ENCODE results near the gene FADS1.

FADS1 gene

GRCh38 chr11:61782299-61782698 is 34.5 kb downstream of the FADS1 start:
- no peak overlapping the region for H3K27ac ChIP-seq (ENCODE audit: low read length)
- no peaks in the 10 kb centered on the region for H3K9me3 ChIP-seq (ENCODE audit: control insufficient read depth, insufficient read depth, low read length)
- H3K27me3 ChIP-seq (ENCODE audit: control insufficient read depth, insufficient read depth, low read length), result no peaks in the 10 kb centered on the region
- WGBS (ENCODE audit: insufficient coverage, insufficient read length), result no CpG with 5 or more reads among the region's 3 CpGs
- H3K4me3 ChIP-seq (ENCODE audit: low read length), result no peak overlapping the region
- peaks cover 14% of the 10 kb centered on the region for H3K36me3 ChIP-seq (ENCODE audit: control insufficient read depth, insufficient read depth, low read length)
- no peaks in the 10 kb centered on the region for H3K4me1 ChIP-seq (ENCODE audit: control insufficient read depth, insufficient read depth, low read length)
- DNase-seq (ENCODE audit: low read depth, low spot score), result no peak

- Histone ChIP-seq H3K4me3 (ENCODE audit: low read length) (no peak overlapping the region), H3K27me3 (ENCODE audit: control insufficient read depth, insufficient read depth, low read length) (no peaks in the 10 kb centered on the region), H3K27ac (ENCODE audit: low read length) (no peak overlapping the region), H3K36me3 (ENCODE audit: control insufficient read depth, insufficient read depth, low read length) (peaks cover 7% of the 10 kb centered on the region), H3K4me1 (ENCODE audit: control insufficient read depth, insufficient read depth, low read length) (peaks cover 7% of the 10 kb centered on the region; the same call in 1 of the 2 replicates), H3K9me3 (ENCODE audit: control insufficient read depth, insufficient read depth, low read length) (no peaks in the 10 kb centered on the region)
- WGBS (ENCODE audit: insufficient coverage, insufficient read length), result no CpG with 5 or more reads among the region's 5 CpGs
- DNase-seq (ENCODE audit: low read depth, low spot score), result no peak
Observed at GRCh38 chr11:61781585-61781984, 35.2 kb downstream of the FADS1 start.

DNA sequence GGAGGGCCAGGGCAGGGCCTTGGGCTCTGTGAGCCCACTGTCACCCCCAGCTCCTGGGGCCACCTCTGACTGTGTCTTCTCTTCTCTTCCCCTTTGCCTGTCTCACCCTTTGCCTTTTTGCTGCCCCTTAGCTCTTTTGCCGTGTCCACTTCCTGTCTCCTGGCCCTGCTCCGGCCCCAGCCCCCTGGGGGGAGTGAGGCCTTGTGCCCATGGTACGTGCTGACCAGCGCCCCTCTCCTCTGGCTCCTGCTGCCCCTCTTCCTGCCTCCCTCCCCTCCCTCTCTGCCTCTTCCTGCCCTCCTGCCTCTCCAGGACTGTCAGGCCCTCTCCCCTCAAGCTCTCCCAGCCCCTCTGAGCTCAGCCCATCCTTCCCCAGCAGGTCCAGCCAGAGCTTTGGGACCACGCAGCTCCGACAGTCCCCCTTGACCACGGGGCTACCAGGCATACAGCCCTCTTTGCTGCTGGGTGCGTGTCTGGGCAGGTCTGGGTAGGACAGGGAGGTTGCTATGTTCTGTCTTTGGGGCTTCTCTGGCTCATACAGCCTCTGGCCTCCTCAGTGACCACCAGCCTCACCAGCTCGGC is 36.1 kb downstream of the FADS1 start:
- no peak overlapping the region for H3K4me3 ChIP-seq (ENCODE audit: low read length)
- peaks cover 7% of the 10 kb centered on the region; the same call in 1 of the 2 replicates for H3K4me1 ChIP-seq (ENCODE audit: control insufficient read depth, insufficient read depth, low read length)
- H3K27me3 ChIP-seq (ENCODE audit: control insufficient read depth, insufficient read depth, low read length), result no peaks in the 10 kb centered on the region
- no peaks in the 10 kb centered on the region for H3K9me3 ChIP-seq (ENCODE audit: control insufficient read depth, insufficient read depth, low read length)
- WGBS (ENCODE audit: insufficient coverage, insufficient read length), result no CpG with 5 or more reads among the region's 9 CpGs
- peaks cover 2% of the 10 kb centered on the region; the same call in 1 of the 2 replicates for H3K36me3 ChIP-seq (ENCODE audit: control insufficient read depth, insufficient read depth, low read length)
- no peak overlapping the region for H3K27ac ChIP-seq (ENCODE audit: low read length)
- no peak for DNase-seq (ENCODE audit: low read depth, low spot score)

DNA sequence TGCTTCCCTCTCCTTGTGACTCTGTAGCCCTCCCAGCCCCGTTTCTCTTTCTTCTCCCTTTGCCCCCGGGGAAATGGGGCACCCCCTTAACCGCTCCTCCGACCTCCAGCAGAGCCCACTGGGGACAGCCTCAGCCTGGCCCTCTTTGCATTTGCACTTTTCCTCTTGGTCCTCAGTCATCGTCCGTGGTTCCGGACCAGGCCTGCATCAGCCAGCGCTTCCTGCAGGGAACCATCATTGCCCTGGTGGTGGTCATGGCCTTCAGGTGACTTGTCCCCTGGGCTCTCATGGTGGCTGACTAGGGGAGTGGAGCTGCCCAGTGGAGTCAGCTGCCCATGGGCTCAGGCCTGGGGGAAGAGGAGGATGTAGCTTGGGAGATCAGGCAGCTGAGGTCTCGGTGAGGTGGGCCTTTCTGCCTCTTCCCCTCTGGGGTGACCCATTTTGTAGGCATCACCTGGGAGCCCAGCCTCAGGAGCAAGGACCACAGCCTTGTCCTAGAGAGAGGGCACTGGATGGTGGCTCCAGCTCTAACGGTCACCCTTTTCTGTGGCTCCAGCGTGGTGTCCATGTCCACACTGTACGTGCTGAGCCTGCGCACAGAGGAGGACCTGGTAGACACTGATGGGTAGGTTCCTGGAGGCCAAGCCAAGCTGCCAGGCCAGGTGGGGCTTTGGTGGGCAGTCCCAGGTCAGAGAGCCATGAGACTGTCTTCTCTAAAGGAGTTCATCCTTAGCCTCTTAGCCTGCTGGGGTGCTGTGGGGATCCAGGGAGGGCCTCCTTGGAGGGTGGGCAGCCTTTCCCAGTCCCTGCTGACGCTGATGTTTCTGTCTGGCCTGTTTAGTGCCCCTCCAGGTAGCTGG is 36.9 kb downstream of the FADS1 start:
- WGBS (ENCODE audit: insufficient coverage, insufficient read length), result no CpG with 5 or more reads among the region's 14 CpGs
- Histone ChIP-seq H3K27me3 (ENCODE audit: control insufficient read depth, insufficient read depth, low read length) (no peaks in the 10 kb centered on the region), H3K9me3 (ENCODE audit: control insufficient read depth, insufficient read depth, low read length) (no peaks in the 10 kb centered on the region), H3K4me1 (ENCODE audit: control insufficient read depth, insufficient read depth, low read length) (peaks cover 7% of the 10 kb centered on the region; the same call in 1 of the 2 replicates), H3K27ac (ENCODE audit: low read length) (no peak overlapping the region), H3K36me3 (ENCODE audit: control insufficient read depth, insufficient read depth, low read length) (no peaks in the 10 kb centered on the region), H3K4me3 (ENCODE audit: low read length) (no peak overlapping the region)
- no peak for DNase-seq (ENCODE audit: low read depth, low spot score)

DNA sequence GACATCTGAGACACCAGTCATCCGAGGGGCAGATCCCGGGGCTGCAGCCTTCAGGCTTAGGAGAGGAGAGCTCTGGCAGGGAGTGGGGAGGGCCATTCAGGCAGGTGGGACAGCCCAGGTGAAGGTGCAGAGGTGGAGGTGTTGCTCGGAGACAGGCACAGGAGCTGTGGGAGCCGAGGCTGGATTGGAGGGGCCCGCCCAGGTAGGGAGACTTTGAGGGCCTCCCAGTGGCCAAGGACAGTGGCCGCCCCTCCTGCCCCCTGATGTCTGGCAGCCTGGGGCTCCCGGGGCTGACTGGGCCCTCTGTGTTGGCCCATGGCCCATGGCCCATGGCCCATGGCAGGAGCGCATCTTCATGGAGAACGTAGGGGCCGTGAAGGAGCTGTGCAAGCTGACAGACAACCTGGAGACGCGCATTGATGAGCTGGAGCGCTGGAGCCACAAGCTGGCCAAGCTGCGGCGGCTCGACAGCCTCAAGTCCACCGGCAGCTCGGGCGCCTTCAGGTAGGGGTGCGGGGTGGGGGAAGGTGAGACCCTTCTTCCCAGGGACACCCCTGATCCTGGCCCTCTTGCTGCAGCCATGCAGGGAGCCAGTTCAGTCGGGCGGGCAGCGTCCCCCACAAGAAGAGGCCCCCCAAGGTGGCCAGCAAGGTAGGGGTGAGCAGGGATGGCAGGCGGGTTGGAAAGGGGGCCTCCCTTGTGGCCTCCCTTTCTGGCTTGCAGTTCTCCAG is 37.7 kb downstream of the FADS1 start:
- DNase-seq (ENCODE audit: low read depth, low spot score), result no peak
- WGBS (ENCODE audit: insufficient coverage, insufficient read length), result no CpG with 5 or more reads among the region's 24 CpGs
- no peaks in the 10 kb centered on the region for H3K9me3 ChIP-seq (ENCODE audit: control insufficient read depth, insufficient read depth, low read length)
- H3K4me1 ChIP-seq (ENCODE audit: control insufficient read depth, insufficient read depth, low read length), result peaks cover 7% of the 10 kb centered on the region; the same call in 1 of the 2 replicates
- H3K36me3 ChIP-seq (ENCODE audit: control insufficient read depth, insufficient read depth, low read length), result no peaks in the 10 kb centered on the region
- H3K27ac ChIP-seq (ENCODE audit: low read length), result no peak overlapping the region
- H3K4me3 ChIP-seq (ENCODE audit: low read length), result no peak overlapping the region
- no peaks in the 10 kb centered on the region for H3K27me3 ChIP-seq (ENCODE audit: control insufficient read depth, insufficient read depth, low read length)

DNA sequence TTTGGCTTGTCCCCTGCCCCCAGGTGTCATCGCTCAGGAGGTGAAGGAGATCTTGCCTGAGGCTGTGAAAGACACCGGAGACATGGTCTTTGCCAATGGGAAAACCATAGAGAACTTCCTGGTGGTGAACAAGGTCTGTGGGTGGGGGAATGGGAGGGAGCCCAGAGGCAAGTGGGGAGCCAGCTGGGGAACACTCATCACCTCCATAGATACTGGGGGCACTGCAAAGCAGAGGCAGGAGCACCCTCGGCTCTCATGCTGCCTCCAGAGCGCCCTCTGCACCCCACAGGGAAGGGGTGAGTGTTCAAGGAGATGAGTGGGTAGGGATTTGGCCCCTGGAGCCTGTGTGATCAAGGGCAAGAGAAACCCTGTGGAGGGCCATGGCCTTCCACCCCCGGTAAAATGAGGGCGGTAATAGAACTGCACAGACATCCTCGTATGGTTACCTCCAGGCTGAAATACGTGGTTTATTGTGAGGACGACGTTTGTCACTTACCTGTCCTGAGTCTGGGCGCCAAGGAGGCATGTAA is 38.4 kb downstream of the FADS1 start:
- H3K4me1 ChIP-seq (ENCODE audit: control insufficient read depth, insufficient read depth, low read length), result peaks cover 7% of the 10 kb centered on the region; the same call in 1 of the 2 replicates
- no peaks in the 10 kb centered on the region for H3K9me3 ChIP-seq (ENCODE audit: control insufficient read depth, insufficient read depth, low read length)
- no peaks in the 10 kb centered on the region for H3K27me3 ChIP-seq (ENCODE audit: control insufficient read depth, insufficient read depth, low read length)
- H3K36me3 ChIP-seq (ENCODE audit: control insufficient read depth, insufficient read depth, low read length), result no peaks in the 10 kb centered on the region
- no CpG with 5 or more reads among the region's 11 CpGs for WGBS (ENCODE audit: insufficient coverage, insufficient read length)
- no peak overlapping the region for H3K4me3 ChIP-seq (ENCODE audit: low read length)
- DNase-seq (ENCODE audit: low read depth, low spot score), result no peak
- H3K27ac ChIP-seq (ENCODE audit: low read length), result no peak overlapping the region

DNA sequence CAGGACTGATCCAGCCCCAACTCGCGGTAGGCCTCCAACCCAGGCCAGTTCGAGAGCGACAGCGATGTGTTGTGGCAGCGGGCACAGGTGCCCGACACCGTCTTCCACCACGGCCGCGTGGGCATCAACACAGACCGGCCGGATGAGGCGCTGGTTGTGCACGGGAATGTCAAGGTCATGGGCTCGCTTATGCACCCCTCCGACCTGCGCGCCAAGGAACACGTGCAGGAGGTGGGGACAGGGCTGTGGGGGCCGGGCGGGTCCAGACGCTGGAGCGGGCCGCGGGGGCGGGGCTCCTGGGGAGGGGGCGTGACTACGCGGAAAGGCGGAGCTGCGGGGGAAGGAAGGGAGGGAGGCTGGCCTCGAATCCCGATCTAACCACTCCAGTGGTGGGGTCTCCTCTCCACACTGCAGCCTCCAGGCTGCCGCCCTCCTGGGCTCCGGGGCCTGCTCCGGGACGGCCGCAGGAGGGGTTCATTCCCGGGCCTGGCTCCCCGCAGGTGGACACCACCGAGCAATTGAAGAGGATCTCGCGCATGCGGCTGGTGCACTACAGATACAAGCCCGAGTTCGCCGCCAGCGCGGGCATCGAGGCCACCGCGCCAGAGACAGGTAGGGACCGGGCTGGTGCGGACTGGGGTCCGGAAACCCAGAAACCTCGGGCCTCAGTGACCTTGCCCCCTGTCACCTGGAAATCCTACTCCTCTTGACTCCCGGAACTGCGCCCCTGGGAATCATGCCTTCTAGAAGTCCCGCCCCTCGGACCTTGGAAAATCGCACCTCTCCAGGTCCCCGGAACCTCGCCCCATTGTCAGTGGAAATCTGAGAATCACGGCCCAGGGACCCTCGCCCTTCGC is 39.3 kb downstream of the FADS1 start:
- no peak for DNase-seq (ENCODE audit: low read depth, low spot score)
- WGBS (ENCODE audit: insufficient coverage, insufficient read length), result no CpG with 5 or more reads among the region's 67 CpGs
- H3K4me3 ChIP-seq (ENCODE audit: low read length), result no peak overlapping the region; the same call in 1 of the 2 replicates

GRCh38 chr11:61776561-61777075 is 40.2 kb downstream of the FADS1 start:
- H3K27ac ChIP-seq (ENCODE audit: low read length), result no peak overlapping the region
- no CpG with 5 or more reads among the region's 9 CpGs for WGBS (ENCODE audit: insufficient coverage, insufficient read length)
- H3K4me1 ChIP-seq (ENCODE audit: control insufficient read depth, insufficient read depth, low read length), result peaks cover 11% of the 10 kb centered on the region
- H3K27me3 ChIP-seq (ENCODE audit: control insufficient read depth, insufficient read depth, low read length), result no peaks in the 10 kb centered on the region
- no peaks in the 10 kb centered on the region for H3K36me3 ChIP-seq (ENCODE audit: control insufficient read depth, insufficient read depth, low read length)
- H3K9me3 ChIP-seq (ENCODE audit: control insufficient read depth, insufficient read depth, low read length), result no peaks in the 10 kb centered on the region
- no peak overlapping the region for H3K4me3 ChIP-seq (ENCODE audit: low read length)
- no peak for DNase-seq (ENCODE audit: low read depth, low spot score)

More for the DNA sequence above, 39.3 kb downstream of the FADS1 start:
- H3K36me3 ChIP-seq (ENCODE audit: control insufficient read depth, insufficient read depth, low read length), result no peaks in the 10 kb centered on the region
- no peaks in the 10 kb centered on the region for H3K27me3 ChIP-seq (ENCODE audit: control insufficient read depth, insufficient read depth, low read length)
- no peaks in the 10 kb centered on the region for H3K9me3 ChIP-seq (ENCODE audit: control insufficient read depth, insufficient read depth, low read length)
- H3K4me1 ChIP-seq (ENCODE audit: control insufficient read depth, insufficient read depth, low read length), result peaks cover 7% of the 10 kb centered on the region
- no peak overlapping the region for H3K27ac ChIP-seq (ENCODE audit: low read length)

- Histone ChIP-seq H3K4me1 (ENCODE audit: control insufficient read depth, insufficient read depth, low read length) (peaks cover 11% of the 10 kb centered on the region), H3K9me3 (ENCODE audit: control insufficient read depth, insufficient read depth, low read length) (no peaks in the 10 kb centered on the region), H3K27me3 (ENCODE audit: control insufficient read depth, insufficient read depth, low read length) (no peaks in the 10 kb centered on the region), H3K27ac (ENCODE audit: low read length) (no peak overlapping the region), H3K36me3 (ENCODE audit: control insufficient read depth, insufficient read depth, low read length) (no peaks in the 10 kb centered on the region), H3K4me3 (ENCODE audit: low read length) (no peak overlapping the region)
- no peak for DNase-seq (ENCODE audit: low read depth, low spot score)
- WGBS (ENCODE audit: insufficient coverage, insufficient read length), result 100% methylated on average over 2 of the region's 20 CpGs
Observed at GRCh38 chr11:61775606-61776554, 40.9 kb downstream of the FADS1 start.
